ENCODE measurements around the gene TMC7.

DNA sequence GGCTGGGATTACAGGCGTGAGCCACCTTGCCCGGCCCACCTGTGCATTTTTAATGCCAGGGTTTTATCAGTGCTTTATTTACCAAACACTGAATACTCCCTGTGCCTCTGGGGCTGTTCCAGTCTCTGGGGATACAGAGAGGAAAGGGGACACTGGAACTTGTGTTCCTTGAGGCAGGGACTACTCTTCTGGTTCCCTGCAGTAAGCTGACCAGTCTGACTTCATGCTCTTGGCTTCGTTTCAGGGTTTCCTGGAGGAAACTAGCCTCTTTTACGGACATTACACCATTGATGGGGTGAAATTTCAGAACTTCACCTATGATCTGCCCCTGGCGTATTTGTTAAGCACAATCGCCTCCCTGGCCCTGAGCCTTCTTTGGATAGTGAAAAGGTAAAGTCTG is 46.2 kb downstream of the TMC7 start:
- no peak for TF ChIP-seq EZH2 (IDR thresholded peaks at IDR 0.05; ENCODE audit: low read depth, low read length, severe bottlenecking)
- no peak for TF ChIP-seq ATF2 (IDR thresholded peaks at IDR 0.05; ENCODE audit: low read length)
- no peak for TF ChIP-seq CTCF (IDR thresholded peaks at IDR 0.05; ENCODE audit: control extremely low read depth in 1 of 3, insufficient read depth in 1 of 3, low read depth in 1 of 3, low read length in 3 of 3)
- TF ChIP-seq JUND (IDR thresholded peaks at IDR 0.05; ENCODE audit: low read length), result no peak
- TF ChIP-seq TEAD4 (IDR thresholded peaks at IDR 0.05; ENCODE audit: low read depth, low read length), result no peak

All from H1 (cell line).